OCI-LY1 (cell line): ENCODE results near the gene TMEM100.

Source experiments
- H2AFZ ChIP-seq: fragments of 200-600 bp; sonication (generic), shearing (Covaris generic); 2 replicates; pipeline ENCODE4 v1.6.0; 2014; ENCODE audit warnings: antibody characterized with exemption, mild to moderate bottlenecking, low read length
- H3F3A ChIP-seq: fragments of 200-600 bp; sonication (generic), shearing (Covaris generic); 2 replicates; pipeline ENCODE4 v1.6.0; 2014; ENCODE audit warnings: mild to moderate bottlenecking, antibody characterized with exemption, low read length, moderate library complexity; ENCODE audit not compliant: insufficient read depth
- H3K27ac ChIP-seq: fragments of 200-600 bp; sonication (generic); 2 replicates; pipeline ENCODE4 v1.5.1; 2014; ENCODE audit warnings: low read length, mixed run types, mild to moderate bottlenecking, low read depth; ENCODE audit not compliant: poor library complexity, severe bottlenecking
- H3K27me3 ChIP-seq: fragments of 200-600 bp; sonication (generic); 2 replicates; pipeline ENCODE4 v1.6.0; 2014; ENCODE audit warnings: antibody characterized with exemption, mild to moderate bottlenecking, low read length, moderate library complexity; ENCODE audit not compliant: insufficient read depth
- H3K36me3 ChIP-seq: fragments of 200-600 bp; sonication (generic); 2 replicates; pipeline ENCODE4 v1.6.1; 2014; ENCODE audit warnings: mild to moderate bottlenecking, antibody characterized with exemption, low read length, moderate library complexity, mixed read lengths; ENCODE audit not compliant: insufficient read depth
- H3K4me1 ChIP-seq: fragments of 200-600 bp; sonication (generic); 2 replicates; pipeline ENCODE4 v1.5.1; 2014; ENCODE audit warnings: mild to moderate bottlenecking, low read length, moderate library complexity; ENCODE audit not compliant: insufficient read depth, severe bottlenecking
- H3K4me2 ChIP-seq: fragments of 200-600 bp; sonication (generic), shearing (Covaris generic); 2 replicates; pipeline ENCODE4 v1.6.1; 2014; ENCODE audit warnings: low read length
- H3K4me3 ChIP-seq: fragments of 200-600 bp; sonication (generic); 2 replicates; pipeline ENCODE4 v1.5.1; 2014; ENCODE audit warnings: low read length, low read depth, mild to moderate bottlenecking, mixed read lengths; ENCODE audit not compliant: poor library complexity, severe bottlenecking
- H3K79me2 ChIP-seq: fragments of 200-600 bp; shearing (Covaris generic); 2 replicates; pipeline ENCODE4 v1.6.1; 2016; ENCODE audit warnings: mixed run types, low read length, mixed read lengths; ENCODE audit not compliant: insufficient read depth
- H3K9ac ChIP-seq: fragments of 200-600 bp; sonication (generic), shearing (Covaris generic); 2 replicates; pipeline ENCODE4 v1.6.1; 2014; ENCODE audit warnings: mild to moderate bottlenecking, low read length, mixed read lengths
- H3K9me2 ChIP-seq: fragments of 200-600 bp; sonication (generic), shearing (Covaris generic); 2 replicates; pipeline ENCODE4 v1.6.1; 2014; ENCODE audit warnings: low read depth, mild to moderate bottlenecking, low read length, mixed read lengths
- H3K9me3 ChIP-seq: fragments of 200-600 bp; shearing (Covaris generic); 2 replicates; pipeline ENCODE4 v1.6.1; 2014; ENCODE audit warnings: low read length, mixed read lengths
- H4K20me1 ChIP-seq: fragments of 200-600 bp; sonication (generic), shearing (Covaris generic); 2 replicates; pipeline ENCODE4 v1.6.0; 2016; ENCODE audit warnings: mild to moderate bottlenecking, low read length; ENCODE audit not compliant: insufficient read depth
- CTCF ChIP-seq: fragments of 200-600 bp; sonication (generic), shearing (Covaris generic); IDR thresholded peaks from 2 replicates; pipeline ENCODE4 v1.5.1; 2017; ENCODE audit warnings: mild to moderate bottlenecking, antibody characterized with exemption, low read length, moderate library complexity, mixed read lengths
- EZH2 ChIP-seq: fragments of 200-600 bp; sonication (generic), shearing (Covaris generic); IDR thresholded peaks from 2 replicates; pipeline ENCODE4 v1.8.0; 2017; ENCODE audit warnings: borderline replicate concordance, mixed run types, mild to moderate bottlenecking, antibody characterized with exemption, low read length, moderate library complexity, mixed read lengths

Gene TMEM100

DNA sequence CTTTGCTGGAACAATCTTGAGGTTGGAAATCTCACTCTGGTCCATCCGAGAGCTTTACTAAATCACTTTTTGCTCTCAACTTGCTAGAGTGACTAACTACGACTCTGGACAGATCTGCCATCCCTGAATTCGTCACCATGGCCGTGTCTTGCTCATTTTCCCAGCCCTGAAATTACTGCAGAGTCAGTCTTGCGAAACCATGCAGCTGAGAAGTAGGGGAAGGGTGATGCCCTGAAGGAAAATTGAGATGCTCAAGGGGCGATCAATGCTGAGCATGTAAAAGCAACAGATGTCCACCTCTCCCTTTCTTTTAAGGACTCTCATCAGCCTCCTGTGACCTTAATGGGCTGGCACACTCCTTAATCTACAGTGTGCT lies 46.9 kb upstream of the TMEM100 start:
- Histone ChIP-seq H4K20me1 (no peaks in the 10 kb centered on the region), H3K4me3 (no peak overlapping the region), H2AFZ (no peak overlapping the region), H3K27ac (no peak overlapping the region), H3K79me2 (no peaks in the 10 kb centered on the region), H3K9me3 (no peaks in the 10 kb centered on the region), H3K4me1 (no peaks in the 10 kb centered on the region), H3K9ac (no peak overlapping the region), H3K4me2 (no peak overlapping the region), H3K9me2 (no peaks in the 10 kb centered on the region), H3F3A (no peaks in the 10 kb centered on the region), H3K36me3 (no peaks in the 10 kb centered on the region), H3K27me3 (no peaks in the 10 kb centered on the region)
- TF ChIP-seq CTCF (no peak), EZH2 (no peak)

- no peak overlapping the region for H3K27ac ChIP-seq
- TF ChIP-seq CTCF (no peak), EZH2 (no peak)
- no peaks in the 10 kb centered on the region for H3K9me2 ChIP-seq
These were observed 46.4 kb upstream of the TMEM100 start for GRCh38 chr17:55768936-55769624.

DNA sequence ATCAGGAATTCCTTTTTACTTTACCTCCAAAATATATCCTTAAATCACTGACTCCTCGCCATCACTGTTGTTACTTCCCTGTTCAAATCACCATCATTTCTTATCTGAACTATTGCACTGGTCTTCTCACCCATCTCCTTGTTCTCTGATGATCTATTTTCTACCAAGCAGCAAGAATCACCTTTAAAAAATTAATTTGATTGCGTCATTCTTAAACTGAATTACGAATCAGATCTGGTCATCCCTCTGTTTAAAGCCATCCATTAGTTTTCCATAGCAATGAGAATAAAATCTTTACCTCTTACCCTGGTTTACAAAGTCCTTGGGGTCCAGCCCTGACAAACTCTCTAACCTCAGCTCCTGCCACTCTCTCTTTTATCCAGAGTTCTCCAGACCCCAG lies 42.8 kb upstream of the TMEM100 start:
- no peak overlapping the region for H3K9ac ChIP-seq
- no peak overlapping the region for H3K4me2 ChIP-seq
- no peak for TF ChIP-seq EZH2
- TF ChIP-seq CTCF: no peak
- no peaks in the 10 kb centered on the region for H3F3A ChIP-seq
- H3K36me3 ChIP-seq: no peaks in the 10 kb centered on the region
- H3K4me1 ChIP-seq: no peaks in the 10 kb centered on the region
- no peaks in the 10 kb centered on the region for H3K27me3 ChIP-seq
- H2AFZ ChIP-seq: no peak overlapping the region
- H3K4me3 ChIP-seq: no peak overlapping the region
- H3K9me2 ChIP-seq: no peaks in the 10 kb centered on the region
- H4K20me1 ChIP-seq: no peaks in the 10 kb centered on the region
- no peaks in the 10 kb centered on the region for H3K79me2 ChIP-seq
- H3K9me3 ChIP-seq: no peaks in the 10 kb centered on the region
- no peak overlapping the region for H3K27ac ChIP-seq

More at GRCh38 chr17:55768936-55769624, 46.4 kb upstream of the TMEM100 start:
- Histone ChIP-seq H3F3A (no peaks in the 10 kb centered on the region), H3K36me3 (no peaks in the 10 kb centered on the region), H2AFZ (no peak overlapping the region), H3K4me3 (no peak overlapping the region), H3K9me3 (no peaks in the 10 kb centered on the region), H3K9ac (no peak overlapping the region), H3K4me2 (no peak overlapping the region), H3K79me2 (no peaks in the 10 kb centered on the region), H3K4me1 (no peaks in the 10 kb centered on the region), H3K27me3 (no peaks in the 10 kb centered on the region), H4K20me1 (no peaks in the 10 kb centered on the region)
